ENCODE results near the gene CEP104. TPM values are rescaled to one million over a fixed set of nuclear protein-coding genes. Genes with fewer than 3 reads are reported as not detected.

The CEP104 gene
- total RNA-seq, 2 experiments from 2014 or later = 29.0 to 32.8 TPM

GRCh38 chr1:3858231-3858981 lies 1.4 kb upstream of the CEP104 start:
- H3K9me3 Mint-ChIP-seq = no peaks in the 10 kb centered on the region
- H3K4me1 Mint-ChIP-seq (ENCODE audit: low read depth) = peaks cover 27% of the 10 kb centered on the region
- ChIA-PET CTCF (interaction anchor here (0.9 to 3.0 kb wide), 3 partner anchors 42 to 62 kb away, joined by 3 to 11 read pairs (median 3); partner anchors contain the start of genes C1orf174 and LRRC47), POLR2A (no interaction called here)
- DNase-seq = peak; percentile 27
- H3K36me3 Mint-ChIP-seq = peaks cover 3% of the 10 kb centered on the region
- peak overlapping the region; percentile 89 for H3K4me3 Mint-ChIP-seq
- intact Hi-C loops (cut with micrococcal nuclease) = no loop called here
- H3K27me3 Mint-ChIP-seq = no peaks in the 10 kb centered on the region
- H3K27ac Mint-ChIP-seq = no peak overlapping the region

DNA sequence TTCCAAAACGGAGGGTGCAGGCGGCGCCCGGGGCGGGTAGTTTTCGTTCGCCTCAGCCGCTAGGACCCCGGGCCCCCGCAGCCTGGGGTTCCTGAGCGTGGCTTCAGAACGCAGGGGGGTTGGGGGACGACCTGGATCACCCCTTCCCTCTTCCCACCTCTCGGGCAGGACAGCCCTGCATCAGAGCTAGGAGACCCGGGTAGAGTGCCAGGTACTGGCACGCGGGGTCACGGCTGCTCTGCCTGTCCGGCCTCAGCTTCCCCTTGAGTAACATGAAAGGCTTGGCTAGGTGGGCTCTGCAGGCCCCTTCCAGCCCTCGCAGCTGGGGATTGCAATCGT lies 749 bp upstream of the CEP104 start:
- Mint-ChIP-seq H3K4me3 (peak overlapping the region; percentile 89), H3K9me3 (no peaks in the 10 kb centered on the region), H3K27me3 (no peaks in the 10 kb centered on the region), H3K4me1 (ENCODE audit: low read depth) (peaks cover 27% of the 10 kb centered on the region), H3K27ac (no peak overlapping the region), H3K36me3 (peaks cover 3% of the 10 kb centered on the region)
- CTCF ChIA-PET = interaction anchor here (0.8 to 3.0 kb wide), 7 partner anchors 27 to 64 kb away, joined by 3 to 11 read pairs (median 4); partner anchors contain the start of genes C1orf174 and LRRC47
- DNase-seq = no peak
- POLR2A ChIA-PET = no interaction called here
- intact Hi-C loops (cut with micrococcal nuclease) = loop anchor here (1.0 to 2.0 kb wide), 2 partner anchors 43 to 61 kb away; partner anchors contain the start of genes C1orf174 and LRRC47

- no peak overlapping the region for H3K4me3 Mint-ChIP-seq
- H3K9me3 Mint-ChIP-seq = no peaks in the 10 kb centered on the region
- POLR2A ChIA-PET = no interaction called here
- peaks cover 6% of the 10 kb centered on the region for H3K36me3 Mint-ChIP-seq
- DNase-seq = no peak
- H3K27me3 Mint-ChIP-seq = no peaks in the 10 kb centered on the region
- H3K27ac Mint-ChIP-seq = no peak overlapping the region
- intact Hi-C loops (cut with micrococcal nuclease) = no loop called here
- CTCF ChIA-PET = no interaction called here
- peaks cover 16% of the 10 kb centered on the region for H3K4me1 Mint-ChIP-seq (ENCODE audit: low read depth)
These were observed 4.1 kb downstream of the CEP104 start for GRCh38 chr1:3852711-3853485.

- intact Hi-C loops (cut with micrococcal nuclease) = no loop called here
- Mint-ChIP-seq H3K27me3 (no peaks in the 10 kb centered on the region), H3K36me3 (peaks cover 9% of the 10 kb centered on the region), H3K4me3 (no peak overlapping the region), H3K4me1 (ENCODE audit: low read depth) (peaks cover 16% of the 10 kb centered on the region), H3K27ac (no peak overlapping the region), H3K9me3 (no peaks in the 10 kb centered on the region)
- CTCF ChIA-PET = no interaction called here
- DNase-seq = no peak
- POLR2A ChIA-PET = no interaction called here
These were observed 4.9 kb downstream of the CEP104 start for GRCh38 chr1:3852091-3852490.

DNA sequence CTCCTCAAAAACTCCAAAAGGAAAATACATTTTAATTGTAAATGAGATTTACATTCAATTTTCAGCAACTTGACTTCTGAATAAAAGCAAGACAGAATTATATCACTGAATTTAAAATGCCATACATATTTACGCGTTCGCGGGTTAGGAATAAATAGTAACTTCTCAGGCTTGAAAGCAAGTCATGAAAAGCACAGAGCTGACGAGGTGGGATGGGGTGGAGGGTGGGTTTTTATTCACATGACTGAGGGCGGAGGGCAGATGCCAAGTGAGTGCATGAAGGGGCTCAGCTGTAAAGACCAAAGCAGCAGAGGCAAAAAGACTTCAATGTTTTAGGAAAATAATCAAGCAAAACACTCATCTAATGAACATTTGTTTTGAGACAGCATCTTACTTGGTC lies 5.7 kb downstream of the CEP104 start:
- H3K4me1 Mint-ChIP-seq (ENCODE audit: low read depth) = peaks cover 16% of the 10 kb centered on the region
- POLR2A ChIA-PET = no interaction called here
- CTCF ChIA-PET = no interaction called here
- no peaks in the 10 kb centered on the region for H3K27me3 Mint-ChIP-seq
- no peak for DNase-seq
- H3K36me3 Mint-ChIP-seq = peaks cover 14% of the 10 kb centered on the region
- intact Hi-C loops (cut with micrococcal nuclease) = no loop called here
- H3K4me3 Mint-ChIP-seq = no peak overlapping the region
- H3K27ac Mint-ChIP-seq = no peak overlapping the region
- H3K9me3 Mint-ChIP-seq = no peaks in the 10 kb centered on the region

DNA sequence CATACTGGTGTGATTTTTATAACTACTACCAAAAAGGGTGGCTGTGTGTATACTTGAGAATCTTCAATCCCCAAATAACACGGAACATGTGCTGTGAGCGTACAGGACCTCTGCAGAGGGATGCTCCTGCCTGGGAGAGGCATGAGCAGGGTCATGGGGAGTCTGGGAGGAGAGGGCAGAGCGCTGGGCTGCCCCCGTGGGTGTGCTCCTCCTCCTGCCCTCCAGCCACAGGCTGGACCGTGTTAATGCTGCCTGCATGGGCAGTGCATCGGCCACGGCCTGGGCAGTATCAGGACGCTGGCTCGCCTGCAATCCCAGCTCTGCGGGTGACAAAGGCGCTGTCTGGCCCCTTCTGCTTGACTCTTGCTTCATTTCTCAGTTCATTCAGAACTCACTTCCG lies 6.2 kb downstream of the CEP104 start:
- intact Hi-C loops (cut with micrococcal nuclease) = no loop called here
- H3K27ac Mint-ChIP-seq = no peak overlapping the region
- H3K36me3 Mint-ChIP-seq = peaks cover 14% of the 10 kb centered on the region
- no peak overlapping the region for H3K4me3 Mint-ChIP-seq
- ChIA-PET CTCF (no interaction called here), POLR2A (no interaction called here)
- H3K9me3 Mint-ChIP-seq = no peaks in the 10 kb centered on the region
- no peak for DNase-seq
- peaks cover 14% of the 10 kb centered on the region for H3K4me1 Mint-ChIP-seq (ENCODE audit: low read depth)
- no peaks in the 10 kb centered on the region for H3K27me3 Mint-ChIP-seq

DNA sequence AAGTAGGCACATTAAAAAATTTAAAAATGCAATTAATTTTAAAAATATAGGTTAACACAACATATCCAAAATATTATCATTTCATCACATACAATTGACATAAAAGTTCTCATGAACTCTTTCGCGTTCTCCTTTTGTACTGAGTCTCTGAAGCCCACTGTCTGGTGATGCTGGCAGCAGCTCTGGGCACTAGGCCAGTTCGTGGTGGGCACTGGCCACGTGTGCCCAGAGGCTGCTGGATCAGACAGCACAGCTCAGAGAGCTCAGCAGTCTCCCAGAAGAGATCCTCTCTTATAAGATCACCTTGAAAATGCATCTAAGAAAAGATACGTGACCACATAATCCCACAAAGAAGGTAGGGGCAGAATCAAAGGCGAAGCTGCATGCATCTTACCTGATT lies 9.9 kb downstream of the CEP104 start:
- Mint-ChIP-seq H3K4me1 (ENCODE audit: low read depth) (no peaks in the 10 kb centered on the region), H3K27ac (no peak overlapping the region), H3K27me3 (no peaks in the 10 kb centered on the region), H3K9me3 (no peaks in the 10 kb centered on the region), H3K36me3 (peaks cover 26% of the 10 kb centered on the region), H3K4me3 (no peak overlapping the region)
- no peak for DNase-seq
- intact Hi-C loops (cut with micrococcal nuclease) = no loop called here
- ChIA-PET CTCF (no interaction called here), POLR2A (no interaction called here)

GRCh38 chr1:3846541-3846940 lies 10.5 kb downstream of the CEP104 start:
- no peaks in the 10 kb centered on the region for H3K4me1 Mint-ChIP-seq (ENCODE audit: low read depth)
- no peaks in the 10 kb centered on the region for H3K27me3 Mint-ChIP-seq
- ChIA-PET CTCF (interaction anchor here (0.7 kb wide), 1 partner anchor 145 kb away, joined by 4 read pairs; no protein-coding TSS in a partner anchor), POLR2A (no interaction called here)
- H3K36me3 Mint-ChIP-seq = peaks cover 26% of the 10 kb centered on the region
- intact Hi-C loops (cut with micrococcal nuclease) = no loop called here
- no peak for DNase-seq
- H3K4me3 Mint-ChIP-seq = no peak overlapping the region
- H3K9me3 Mint-ChIP-seq = no peaks in the 10 kb centered on the region
- H3K27ac Mint-ChIP-seq = no peak overlapping the region

DNA sequence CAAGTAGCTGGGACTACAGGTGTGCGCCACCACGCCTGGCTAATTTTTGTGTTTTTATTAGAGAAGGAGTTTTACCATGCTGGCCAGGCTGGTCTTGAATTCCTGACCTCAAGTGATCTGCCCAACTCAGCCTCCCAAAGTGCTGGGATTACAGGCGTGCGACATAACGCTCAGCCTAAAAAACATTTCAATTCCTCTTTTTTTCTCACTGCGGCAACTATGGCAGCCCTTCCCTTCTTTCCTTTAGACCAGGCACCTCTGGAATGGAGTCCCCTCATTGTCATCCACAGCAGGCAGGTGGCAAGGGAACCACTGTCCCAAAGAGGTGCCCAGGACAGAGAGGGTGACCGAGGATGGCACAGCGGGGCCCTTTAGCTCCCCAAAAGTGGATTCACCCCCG lies 14.1 kb downstream of the CEP104 start:
- peaks cover 5% of the 10 kb centered on the region for H3K9me3 Mint-ChIP-seq
- no peaks in the 10 kb centered on the region for H3K4me1 Mint-ChIP-seq (ENCODE audit: low read depth)
- DNase-seq = no peak
- no peak overlapping the region for H3K4me3 Mint-ChIP-seq
- no peaks in the 10 kb centered on the region for H3K27me3 Mint-ChIP-seq
- H3K27ac Mint-ChIP-seq = no peak overlapping the region
- POLR2A ChIA-PET = no interaction called here
- intact Hi-C loops (cut with micrococcal nuclease) = no loop called here
- CTCF ChIA-PET = no interaction called here
- H3K36me3 Mint-ChIP-seq = peaks cover 49% of the 10 kb centered on the region

DNA sequence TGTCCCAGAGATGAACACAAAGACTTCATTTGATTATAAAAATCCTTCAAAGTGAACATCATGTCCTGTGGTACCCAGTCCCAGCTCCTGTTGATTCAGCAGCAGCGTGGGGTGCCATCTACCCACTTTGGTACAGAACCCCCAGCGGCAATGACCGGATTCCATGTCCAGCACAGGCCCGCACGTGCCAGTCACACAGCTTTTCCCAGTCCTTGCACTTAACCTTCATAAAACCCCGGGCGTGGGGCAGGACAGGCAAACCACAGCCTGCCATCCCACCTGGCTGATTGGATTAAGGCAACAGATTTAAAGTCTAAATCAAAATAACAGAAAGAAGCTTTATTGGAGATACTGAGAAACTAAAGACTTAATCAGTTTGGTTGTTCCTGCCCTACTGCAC lies 15.5 kb downstream of the CEP104 start:
- Mint-ChIP-seq H3K9me3 (peaks cover 15% of the 10 kb centered on the region), H3K27me3 (no peaks in the 10 kb centered on the region), H3K27ac (no peak overlapping the region), H3K4me3 (no peak overlapping the region), H3K36me3 (peaks cover 54% of the 10 kb centered on the region), H3K4me1 (ENCODE audit: low read depth) (no peaks in the 10 kb centered on the region)
- DNase-seq = no peak
- intact Hi-C loops (cut with micrococcal nuclease) = no loop called here
- CTCF ChIA-PET = no interaction called here
- POLR2A ChIA-PET = no interaction called here

GRCh38 chr1:3838788-3839187 lies 18.2 kb downstream of the CEP104 start:
- CTCF ChIA-PET = no interaction called here
- Mint-ChIP-seq H3K36me3 (peaks cover 54% of the 10 kb centered on the region), H3K9me3 (peaks cover 15% of the 10 kb centered on the region), H3K27me3 (no peaks in the 10 kb centered on the region), H3K4me1 (ENCODE audit: low read depth) (no peaks in the 10 kb centered on the region), H3K4me3 (no peak overlapping the region), H3K27ac (no peak overlapping the region)
- intact Hi-C loops (cut with micrococcal nuclease) = no loop called here
- DNase-seq = no peak
- POLR2A ChIA-PET = no interaction called here

DNA sequence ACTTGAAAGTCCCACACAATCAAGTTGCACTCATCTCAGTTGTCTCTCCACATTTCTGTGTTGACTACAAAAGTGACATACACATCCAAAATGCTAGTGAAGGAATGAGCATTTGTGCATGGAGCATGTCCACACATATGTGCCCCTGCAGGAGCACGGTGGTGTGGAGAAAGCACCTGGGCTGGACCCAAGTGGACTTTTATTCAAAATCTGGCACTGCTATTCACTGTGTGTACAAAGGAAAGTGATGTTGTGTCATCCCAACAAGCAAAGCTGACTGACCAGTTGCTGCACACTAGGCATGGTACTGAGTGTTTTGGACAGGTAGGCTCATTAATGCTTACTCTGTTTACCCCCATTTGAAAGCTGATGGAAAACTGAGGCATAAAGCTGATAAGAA lies 19.3 kb downstream of the CEP104 start:
- peaks cover 15% of the 10 kb centered on the region for H3K9me3 Mint-ChIP-seq
- intact Hi-C loops (cut with micrococcal nuclease) = no loop called here
- H3K4me3 Mint-ChIP-seq = no peak overlapping the region
- DNase-seq = no peak
- no peaks in the 10 kb centered on the region for H3K4me1 Mint-ChIP-seq (ENCODE audit: low read depth)
- CTCF ChIA-PET = no interaction called here
- H3K36me3 Mint-ChIP-seq = peaks cover 52% of the 10 kb centered on the region
- POLR2A ChIA-PET = no interaction called here
- H3K27me3 Mint-ChIP-seq = no peaks in the 10 kb centered on the region
- no peak overlapping the region for H3K27ac Mint-ChIP-seq

DNA sequence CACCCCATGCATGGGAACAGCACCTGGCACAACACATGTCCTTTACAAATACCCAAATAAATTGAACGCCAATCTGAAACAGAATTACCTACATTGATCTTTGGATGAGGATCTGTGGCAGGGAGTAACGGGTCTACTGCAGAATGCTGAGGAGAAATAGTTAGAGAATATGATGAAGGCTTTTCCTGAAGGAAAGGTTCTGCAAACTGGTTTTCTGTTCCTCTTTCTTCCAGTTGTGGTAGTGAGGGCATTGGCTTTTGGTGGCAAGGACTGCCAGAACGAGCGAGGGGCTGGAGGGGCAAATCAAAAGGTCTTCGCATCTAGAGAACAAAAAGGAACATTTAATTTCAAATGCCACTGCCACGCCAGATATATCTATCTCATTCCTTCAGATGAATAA lies 19.8 kb downstream of the CEP104 start:
- ChIA-PET CTCF (no interaction called here), POLR2A (no interaction called here)
- no peak overlapping the region for H3K27ac Mint-ChIP-seq
- no peak overlapping the region for H3K4me3 Mint-ChIP-seq
- intact Hi-C loops (cut with micrococcal nuclease) = no loop called here
- peaks cover 15% of the 10 kb centered on the region for H3K9me3 Mint-ChIP-seq
- H3K36me3 Mint-ChIP-seq = peaks cover 53% of the 10 kb centered on the region
- H3K4me1 Mint-ChIP-seq (ENCODE audit: low read depth) = no peaks in the 10 kb centered on the region
- no peaks in the 10 kb centered on the region for H3K27me3 Mint-ChIP-seq
- no peak for DNase-seq
